NCI-H1048 (cell line): Measurements from ENCODE around the gene ESYT1.

Experiments used
- DNase-seq: peaks from one replicate; lab custom pipeline; 2025; lab: John Stamatoyannopoulos, UW

ESYT1 gene

DNA sequence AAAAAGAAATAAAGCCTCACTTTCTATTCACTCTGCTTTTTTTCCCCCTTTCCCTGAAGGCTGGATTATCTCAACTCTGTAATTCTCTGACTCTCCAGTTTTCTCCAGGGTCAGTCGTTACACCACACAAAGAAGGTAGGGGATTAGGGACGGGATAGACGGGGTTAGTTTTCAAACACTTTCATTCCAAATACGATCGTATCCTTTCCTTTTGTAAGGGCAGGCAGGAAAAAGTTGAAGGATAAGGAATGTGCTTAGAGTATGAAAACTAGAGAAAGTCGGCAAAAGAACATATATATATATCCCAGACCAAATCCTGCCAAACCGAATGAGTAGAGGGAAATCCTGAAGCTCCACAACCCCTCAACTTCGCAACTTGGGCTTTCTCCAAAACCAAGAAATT lies 581 bp upstream of the ESYT1 start:
- DNase-seq: no peak

DNA sequence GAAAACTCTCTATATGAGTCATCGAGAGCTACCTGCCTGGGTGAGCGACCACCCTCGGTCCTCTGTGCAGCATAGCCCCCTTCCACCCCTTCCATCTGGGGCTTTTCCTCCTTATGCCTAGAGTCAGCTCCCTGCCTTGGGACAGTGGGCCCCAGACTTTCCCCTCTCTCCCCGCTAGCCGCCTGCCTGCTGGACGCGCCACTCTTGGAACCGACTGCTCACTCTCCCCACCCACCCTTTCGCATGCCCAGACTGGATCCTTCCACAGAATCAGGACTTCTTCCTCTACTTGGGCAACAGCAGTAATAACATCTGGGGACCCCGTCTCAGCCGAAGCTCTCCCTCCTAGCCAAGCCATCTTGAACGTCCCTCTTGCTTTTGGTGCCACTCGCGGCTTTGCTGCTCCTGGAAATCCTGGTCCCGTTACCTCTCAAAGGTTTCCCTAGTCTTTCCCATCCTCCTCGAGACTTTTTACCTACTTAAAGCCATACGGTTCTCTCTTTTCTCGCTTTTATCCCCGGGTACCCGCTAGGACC lies 671 bp downstream of the ESYT1 start:
- DNase-seq: no peak

DNA sequence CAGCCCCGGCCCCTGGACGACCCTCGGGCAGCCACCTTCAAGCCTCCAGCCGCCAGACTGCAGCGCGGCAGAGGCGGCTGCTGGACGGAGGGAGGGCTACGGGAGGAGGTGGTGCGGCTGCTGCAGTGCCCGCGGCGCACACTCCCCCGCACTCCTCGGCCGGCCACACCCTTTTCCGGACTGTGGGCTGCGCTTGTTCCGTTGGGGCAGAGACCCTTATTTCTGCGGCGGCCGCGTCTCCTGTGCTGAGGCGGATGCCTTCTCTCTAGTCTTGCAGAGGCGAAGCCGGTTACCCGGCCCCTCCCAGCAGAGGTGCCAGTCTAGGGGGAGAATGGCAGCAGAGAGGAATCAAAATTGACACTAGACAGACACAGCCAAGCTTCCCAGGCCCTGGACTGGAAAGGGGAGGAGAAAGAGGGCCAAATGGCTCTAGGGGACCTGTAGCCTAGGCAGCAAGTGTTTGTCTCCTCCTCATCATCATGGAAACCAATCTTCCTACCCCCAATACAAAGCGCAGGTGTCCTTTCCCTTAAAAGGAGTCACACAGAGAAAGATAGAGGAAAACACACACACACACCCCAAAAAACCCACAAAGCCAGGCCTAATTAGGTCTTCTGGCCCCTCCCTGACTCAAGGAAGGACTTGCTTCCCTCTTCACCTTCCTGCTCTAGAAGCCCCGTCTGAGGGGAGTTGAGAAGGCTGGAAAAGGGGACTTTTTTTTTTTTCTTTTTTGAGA lies 1.3 kb downstream of the ESYT1 start:
- DNase-seq: no peak

DNA sequence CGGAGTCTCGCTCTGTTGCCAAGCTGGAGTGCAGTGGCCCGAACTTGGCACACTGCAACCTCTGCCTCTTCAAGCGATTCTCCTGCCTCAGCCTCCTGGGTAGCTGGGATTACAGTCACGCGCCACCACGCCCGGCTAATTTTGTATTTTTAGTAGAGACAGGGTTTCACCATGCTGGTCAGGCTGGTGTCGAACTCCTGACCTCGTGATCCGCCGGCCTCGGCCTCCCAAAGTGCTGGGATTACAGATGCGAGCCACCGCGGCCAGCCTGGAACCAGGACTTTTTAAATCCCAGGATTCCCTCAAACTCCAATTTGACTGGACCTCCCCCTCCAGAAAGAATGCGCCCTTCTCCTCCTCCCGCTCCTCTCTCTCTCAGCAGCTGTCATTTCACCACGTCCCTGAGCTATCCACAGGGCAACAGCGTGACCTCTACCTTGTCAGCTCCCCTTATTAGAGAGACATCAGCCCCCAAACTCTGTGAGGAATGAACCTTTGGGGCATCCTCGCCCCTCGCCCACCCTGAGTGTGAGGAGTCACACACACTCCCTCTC lies 2.0 kb downstream of the ESYT1 start:
- DNase-seq: no peak

DNA sequence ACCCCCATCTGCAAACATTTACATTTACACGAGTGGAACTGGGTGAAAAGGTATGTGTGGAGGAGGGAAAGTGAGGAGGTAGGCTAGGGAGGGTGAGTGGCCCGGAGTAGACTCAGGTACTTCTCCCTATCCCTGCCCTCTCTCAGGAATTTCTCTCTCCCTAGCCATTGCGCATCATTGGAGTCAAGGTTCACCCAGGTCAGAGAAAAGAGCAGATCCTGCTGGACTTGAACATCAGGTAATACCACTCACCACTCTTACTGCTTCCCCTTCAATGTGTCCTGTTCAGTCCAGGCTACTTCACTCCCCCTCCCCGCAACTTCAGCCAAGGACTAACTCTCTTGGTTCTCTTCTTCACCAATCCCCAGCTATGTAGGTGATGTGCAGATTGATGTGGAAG lies 2.8 kb downstream of the ESYT1 start:
- no peak for DNase-seq

DNA sequence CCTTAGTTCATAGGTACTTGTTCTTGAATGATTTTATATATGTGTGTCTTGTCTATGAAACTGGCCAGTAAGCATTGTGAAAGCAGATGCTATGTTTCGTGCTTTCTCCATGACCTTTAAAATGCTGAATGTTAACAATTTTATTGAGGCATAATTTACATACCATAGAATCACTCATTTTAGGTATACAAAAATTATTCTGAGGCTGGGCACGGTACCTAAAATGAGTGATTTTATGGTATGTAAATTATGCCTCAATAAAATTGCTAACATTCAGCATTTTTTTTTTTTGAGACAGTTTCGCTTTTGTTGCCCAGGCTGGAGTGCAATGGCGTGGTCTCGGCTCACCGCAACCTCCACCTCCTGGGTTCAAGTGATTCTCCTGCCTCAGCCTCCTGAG lies 6.8 kb downstream of the ESYT1 start:
- DNase-seq: no peak

DNA sequence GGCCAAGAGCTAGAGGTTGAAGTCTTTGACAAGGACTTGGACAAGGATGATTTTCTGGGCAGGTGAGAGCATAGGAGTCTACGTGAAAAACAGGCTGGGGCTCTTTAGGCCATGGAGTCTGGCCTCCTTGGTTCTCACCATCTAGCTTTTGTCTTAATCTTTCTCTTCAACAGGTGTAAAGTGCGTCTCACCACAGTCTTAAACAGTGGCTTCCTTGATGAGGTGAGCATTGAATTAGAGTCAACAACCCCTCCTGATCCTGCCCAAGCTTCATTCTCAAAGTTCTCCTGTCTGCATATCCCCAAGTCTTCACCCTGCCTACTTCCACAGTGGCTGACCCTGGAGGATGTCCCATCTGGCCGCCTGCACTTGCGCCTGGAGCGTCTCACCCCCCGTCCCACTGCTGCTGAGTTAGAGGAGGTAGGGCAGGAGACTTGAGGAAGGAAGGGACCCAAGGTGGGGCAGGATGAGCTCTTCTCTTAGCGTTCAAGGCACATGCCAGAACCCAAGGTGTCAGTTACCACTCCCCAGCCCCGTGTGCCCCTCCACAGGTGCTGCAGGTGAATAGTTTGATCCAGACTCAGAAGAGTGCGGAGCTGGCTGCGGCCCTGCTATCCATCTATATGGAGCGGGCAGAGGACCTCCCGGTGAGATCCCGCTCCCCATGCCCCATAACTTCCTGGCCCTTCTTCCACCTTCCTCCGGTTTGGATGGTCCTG lies 9.9 kb downstream of the ESYT1 start:
- no peak for DNase-seq

DNA sequence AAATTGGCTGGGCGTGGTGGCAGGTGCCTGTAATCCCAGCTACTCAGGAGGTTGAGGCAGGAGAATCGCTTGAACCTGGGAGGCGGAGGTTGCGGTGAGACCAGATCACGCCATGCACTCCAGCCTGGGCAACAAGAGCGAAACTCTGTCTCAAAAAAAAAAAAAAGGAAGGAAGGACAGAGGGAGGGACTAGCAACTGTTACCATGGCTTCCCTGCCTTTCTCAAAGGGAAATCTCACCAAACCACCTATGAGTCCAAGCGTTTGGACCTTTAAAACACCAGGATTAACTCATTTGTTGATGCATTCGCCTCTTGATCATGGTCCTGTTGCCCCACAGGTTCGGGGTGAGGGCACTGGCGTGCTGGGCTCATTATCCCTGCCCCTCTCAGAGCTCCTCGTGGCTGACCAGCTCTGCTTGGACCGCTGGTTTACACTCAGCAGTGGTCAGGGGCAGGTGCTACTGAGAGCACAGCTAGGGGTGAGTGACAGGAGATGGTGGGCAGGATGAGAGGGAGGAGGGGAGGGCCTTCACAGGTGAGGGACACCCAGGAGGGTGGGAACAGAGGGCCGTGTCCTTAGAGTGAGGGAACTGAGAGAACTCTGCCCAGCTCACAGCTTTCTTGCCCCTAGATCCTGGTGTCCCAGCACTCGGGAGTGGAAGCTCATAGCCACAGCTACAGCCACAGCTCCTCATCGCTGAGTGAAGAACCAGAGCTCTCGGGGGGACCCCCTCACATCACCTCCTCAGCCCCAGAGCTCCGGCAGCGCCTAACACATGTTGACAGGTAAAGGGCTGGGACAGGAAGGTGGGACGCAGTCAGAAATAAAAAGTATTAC lies 14.1 kb downstream of the ESYT1 start:
- DNase-seq: no peak

DNA sequence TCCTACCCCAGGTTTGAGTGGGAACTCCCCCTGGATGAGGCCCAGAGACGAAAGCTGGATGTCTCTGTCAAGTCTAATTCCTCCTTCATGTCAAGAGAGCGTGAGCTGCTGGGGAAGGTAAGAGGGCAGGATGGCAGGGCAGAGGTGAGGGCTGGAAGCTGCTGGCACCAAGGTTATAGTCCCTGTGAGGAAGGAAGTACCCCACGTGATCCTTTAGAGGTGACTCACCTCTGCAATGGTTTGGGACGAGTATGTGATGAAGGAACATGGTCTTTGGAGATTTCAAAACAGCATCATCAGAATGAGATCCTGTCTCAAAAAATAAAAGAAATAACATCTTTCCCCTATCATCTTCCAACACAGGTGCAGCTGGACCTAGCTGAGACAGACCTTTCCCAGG lies 15.2 kb downstream of the ESYT1 start:
- DNase-seq: no peak

DNA sequence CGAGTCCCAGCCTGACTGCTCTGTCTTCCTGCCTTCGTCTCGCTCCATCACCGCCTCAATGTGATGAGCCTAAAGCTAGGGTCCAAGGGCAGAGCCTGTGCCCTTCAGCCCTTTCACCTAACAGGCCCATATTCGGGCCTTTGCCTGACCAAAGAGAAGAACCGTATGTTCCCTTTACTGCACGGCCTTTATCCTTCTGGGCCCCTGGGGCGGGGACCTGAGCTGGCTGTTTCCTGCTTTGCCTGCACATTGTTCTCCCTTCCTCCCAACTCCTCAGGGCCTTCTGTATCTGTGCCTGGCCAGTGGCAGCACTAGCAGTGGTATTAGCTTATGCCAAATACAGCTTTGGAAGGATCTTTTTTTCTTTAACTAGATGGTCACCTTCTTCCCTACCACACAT lies 15.8 kb downstream of the ESYT1 start:
- DNase-seq: no peak

DNA sequence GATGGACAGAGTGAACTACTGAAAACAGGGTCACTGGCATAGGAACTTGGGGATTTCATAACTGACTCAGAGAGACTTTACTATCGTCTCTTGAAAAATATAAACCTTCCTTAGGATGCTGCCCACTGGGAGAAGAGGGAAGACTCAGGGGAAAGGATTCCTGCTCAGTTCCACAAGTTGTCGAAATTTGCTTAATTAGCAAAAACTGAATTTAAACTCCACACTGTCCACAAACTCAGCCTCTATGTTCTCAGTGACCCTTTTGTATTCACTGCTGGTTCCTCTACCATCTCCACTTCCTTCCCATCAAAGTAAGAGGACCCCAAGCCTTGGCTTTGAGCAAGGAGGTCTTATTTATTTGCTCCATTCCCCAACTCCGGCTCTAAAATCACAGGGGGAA lies 17.1 kb downstream of the ESYT1 start:
- no peak for DNase-seq

DNA sequence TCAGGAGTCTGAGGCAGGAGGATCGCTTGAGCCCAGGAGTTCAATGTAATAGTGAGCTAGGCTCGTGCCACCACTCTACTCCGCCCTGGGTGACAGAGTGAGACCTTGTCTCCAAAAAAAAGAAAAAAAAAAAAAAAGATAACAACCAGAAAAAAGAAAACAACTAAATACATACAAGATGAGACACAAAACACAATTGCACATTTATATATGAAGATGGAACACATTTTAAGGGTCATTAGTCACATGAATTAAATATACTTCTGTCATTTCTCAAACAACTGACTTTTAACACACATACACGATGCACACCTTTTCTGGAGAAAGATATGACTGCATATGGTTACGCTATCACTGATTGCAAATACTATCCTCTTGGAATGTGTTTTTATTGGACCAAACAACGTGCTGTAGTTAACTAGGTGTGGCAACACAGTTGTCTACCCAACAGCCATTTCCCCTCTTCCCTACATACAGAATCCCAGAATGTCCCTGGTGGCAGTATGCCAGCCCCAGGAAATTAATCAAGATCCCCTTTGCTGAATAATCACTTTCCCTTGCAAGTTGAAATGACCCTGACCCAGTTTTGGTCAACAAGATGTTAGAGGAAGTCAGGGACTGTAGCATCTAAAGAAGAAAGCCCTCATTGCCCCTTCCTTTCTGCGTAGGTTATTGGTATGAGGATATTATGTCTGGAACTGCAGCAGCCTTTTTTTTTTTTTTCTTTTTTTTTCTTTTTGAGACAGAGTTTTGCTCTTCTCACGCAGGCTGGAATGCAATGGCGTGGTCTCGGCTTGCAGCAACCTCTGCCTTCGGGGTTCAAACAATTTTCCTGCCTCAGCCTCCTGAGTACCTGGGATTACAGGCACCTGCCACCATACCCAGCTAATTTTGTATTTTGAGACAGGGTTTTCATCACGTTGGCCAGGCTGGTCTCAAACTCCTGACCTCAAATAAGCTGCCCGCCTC lies 18.7 kb downstream of the ESYT1 start:
- no peak for DNase-seq

DNA sequence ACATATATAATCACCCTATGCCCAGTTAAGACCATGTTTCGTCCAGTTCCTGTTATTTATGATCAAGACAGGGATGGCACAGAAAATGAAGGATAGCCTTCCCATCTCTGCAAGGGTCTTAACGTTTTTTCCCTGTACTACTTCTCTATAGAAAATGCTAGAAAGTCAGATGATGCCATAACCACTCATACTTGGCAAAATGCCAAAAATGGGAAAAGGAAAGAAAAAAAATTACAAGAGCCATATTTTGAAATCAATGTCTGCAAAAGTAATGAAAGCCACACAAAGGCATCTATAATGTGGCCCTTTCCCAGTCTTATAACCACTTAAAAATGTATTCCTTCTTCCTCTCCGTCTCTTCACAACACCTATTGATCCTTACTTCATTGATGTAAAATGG lies 22.5 kb downstream of the ESYT1 start:
- no peak for DNase-seq

DNA sequence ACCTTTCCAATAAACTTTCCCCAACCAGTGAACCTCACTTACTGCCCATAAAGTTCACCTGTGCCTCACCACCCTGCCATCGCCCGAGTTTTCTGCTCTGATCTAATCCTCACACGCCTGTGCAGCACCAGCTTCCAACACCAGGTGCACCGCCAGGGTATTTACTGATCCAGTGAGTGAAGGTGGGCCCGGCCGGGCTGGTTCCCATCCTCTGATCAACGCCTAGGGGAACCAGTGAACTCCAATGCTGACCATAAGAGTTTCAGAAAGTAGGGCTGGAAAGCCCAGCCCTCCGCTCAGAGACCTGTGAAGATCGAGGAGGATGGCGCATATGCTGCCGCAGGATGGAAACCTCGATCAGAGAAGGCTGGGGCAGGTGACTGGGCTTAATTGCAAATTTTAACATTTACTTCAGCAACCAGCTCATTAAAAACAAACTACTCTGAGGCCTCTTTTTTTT lies 23.6 kb downstream of the ESYT1 start:
- no peak for DNase-seq

DNA sequence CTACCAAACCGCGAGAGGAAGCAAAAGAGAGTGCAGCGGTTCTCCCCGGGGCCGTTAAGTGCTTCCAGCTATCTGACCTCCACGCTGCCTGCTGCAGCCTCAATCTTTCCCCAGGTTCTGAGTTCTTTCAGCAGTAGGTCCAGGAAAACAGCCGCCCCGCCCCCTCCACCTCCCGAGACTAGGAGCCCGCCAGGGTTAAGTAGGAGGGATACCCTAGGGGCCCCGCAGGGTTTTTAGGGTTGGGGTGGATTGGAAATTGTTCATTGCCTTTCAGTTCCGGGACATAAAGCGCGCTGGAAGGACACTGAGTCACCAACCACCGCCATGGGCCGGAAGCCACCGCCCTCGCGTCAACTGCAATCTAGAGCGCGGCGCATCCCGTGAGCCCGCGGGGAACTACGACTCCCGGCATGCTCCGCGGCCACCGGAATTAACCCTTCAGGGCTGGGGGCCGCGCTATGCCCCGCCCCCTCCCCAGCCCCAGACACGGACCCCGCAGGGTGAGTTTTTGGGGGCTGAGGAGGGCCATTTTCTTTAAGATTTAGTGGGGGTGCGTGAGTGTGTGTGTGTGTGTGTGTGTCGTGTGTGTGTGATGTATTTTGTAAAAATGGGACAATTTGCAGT lies 24.2 kb downstream of the ESYT1 start, which contains the start of gene MYL6B:
Gene MYL6B (plus strand): TSS at position 456 of the 624 bp plus-strand sequence. CDS start 1,332 bp downstream, outside the sequence.
- peak; percentile 71 for DNase-seq

DNA sequence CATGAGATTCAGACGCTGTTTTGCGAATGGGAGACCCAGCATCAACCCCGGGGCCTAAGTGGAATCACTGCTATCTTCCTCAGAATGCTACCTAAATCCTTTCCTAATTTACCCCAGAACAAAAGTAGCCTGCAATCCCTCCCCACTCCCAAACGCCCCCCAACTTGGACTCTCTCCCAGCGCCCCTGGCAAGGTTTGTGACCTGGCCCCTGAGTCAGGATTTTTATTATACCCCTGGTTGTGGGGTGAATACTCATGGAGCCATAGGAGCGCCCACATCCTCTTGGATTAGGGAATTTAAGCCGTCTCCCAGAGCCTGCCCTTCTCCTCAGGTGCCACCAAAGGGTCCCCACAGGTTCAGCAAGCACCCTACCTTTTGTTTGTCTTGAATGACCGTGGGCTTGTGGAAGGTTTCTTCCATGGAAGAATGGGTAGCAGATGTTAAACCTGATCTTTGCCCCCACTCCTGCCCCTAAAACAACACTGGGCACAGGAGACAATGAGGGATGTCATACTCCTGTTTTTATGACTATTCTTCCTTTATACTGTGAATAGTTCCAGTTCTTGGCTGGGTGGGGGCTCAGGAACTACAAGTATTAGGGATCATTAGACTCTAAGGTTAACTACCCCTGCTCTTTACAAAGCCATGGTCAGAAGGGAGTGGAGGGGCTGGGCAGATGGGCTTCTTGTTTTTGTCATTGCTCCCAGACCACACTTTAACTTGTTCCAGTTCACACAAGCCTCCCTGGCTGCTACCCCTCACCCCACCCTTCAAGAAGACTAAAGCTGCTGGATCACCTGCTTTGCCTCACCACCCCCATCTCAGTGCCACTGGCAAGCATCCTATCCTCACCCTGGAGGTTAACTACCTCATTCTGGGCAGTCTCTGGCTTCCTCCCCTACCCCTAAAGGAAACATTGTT lies 24.9 kb downstream of the ESYT1 start:
- no peak for DNase-seq

DNA sequence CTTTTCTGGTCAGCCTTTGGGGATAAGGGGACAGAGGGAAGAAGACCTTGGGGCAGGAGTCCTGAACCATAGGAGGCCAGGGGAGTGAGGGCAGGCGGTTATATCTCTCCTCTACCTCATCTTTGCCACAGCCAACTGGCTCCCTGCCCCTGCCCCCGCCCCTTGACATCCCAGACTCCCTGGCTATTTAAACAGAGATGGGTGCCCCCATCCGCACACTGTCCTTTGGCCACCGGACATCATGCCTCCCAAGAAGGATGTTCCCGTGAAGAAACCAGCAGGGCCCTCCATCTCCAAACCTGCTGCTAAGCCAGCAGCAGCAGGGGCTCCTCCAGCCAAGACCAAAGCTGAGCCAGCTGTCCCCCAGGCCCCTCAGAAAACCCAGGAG lies 25.6 kb downstream of the ESYT1 start:
- no peak for DNase-seq

DNA sequence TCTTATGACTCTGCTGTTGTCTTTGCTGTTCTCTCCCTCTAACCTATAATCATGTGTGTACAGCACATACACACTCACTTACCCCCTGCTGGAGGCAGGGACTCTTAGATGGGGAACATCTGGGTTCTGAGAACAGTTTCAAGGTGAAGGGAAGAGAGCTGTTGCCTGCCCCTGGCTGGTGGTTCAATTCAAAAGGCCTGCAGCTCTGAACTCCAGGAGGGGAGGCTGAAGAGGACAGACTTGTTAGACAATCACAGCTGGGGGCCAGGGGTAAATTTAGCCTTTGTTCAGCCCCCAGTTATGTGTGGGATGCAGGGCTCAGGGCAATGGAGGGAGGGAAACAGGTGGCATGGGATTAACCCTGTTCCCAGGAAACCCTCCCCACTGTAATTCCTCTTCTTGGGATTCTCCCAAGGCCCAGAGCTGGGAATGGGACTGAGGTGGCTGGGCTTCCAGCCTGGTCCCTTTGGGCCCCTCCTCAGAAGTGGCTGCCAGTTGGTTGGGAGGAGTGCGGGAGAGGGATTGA lies 26.2 kb downstream of the ESYT1 start:
- no peak for DNase-seq

DNA sequence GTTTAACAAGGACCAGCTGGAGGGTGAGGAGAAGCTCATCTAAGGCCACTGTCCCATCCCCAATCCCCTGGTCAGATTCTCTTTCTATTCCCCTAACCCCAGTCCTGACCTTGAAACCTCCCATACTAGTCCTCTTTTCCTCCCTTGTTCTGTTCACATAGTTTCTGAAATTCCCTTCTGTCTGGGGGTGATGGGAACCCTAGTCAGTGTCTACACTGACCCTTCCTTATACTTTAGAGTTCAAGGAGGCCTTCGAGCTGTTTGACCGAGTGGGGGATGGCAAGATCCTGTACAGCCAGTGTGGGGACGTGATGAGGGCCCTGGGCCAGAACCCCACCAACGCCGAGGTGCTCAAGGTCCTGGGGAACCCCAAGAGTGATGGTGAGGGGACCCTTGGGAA lies 26.8 kb downstream of the ESYT1 start:
- DNase-seq: no peak
